ENCODE measurements around the gene C13orf42. TPM values are rescaled to one million over a fixed set of nuclear protein-coding genes. Genes with fewer than 3 reads are reported as not detected.

Gene C13orf42
- total RNA-seq, 4 donors from 2014 or later, result 0.10 TPM; not detected in 3

- 62 to 77% methylated on average over 5 of the region's 5 CpGs for WGBS, 2 donors
- TF ChIP-seq CTCF (IDR thresholded peaks at IDR 0.05) (no peak), POLR2A (IDR thresholded peaks at IDR 0.05) (no peak)
- no peak overlapping the region for H3K4me3 ChIP-seq (ENCODE audit: low read depth, poor library complexity, severe bottlenecking)
- intact Hi-C loops (cut with DNase I; ENCODE audit: low total_unique reads), result no loop called here
- no peak for DNase-seq (ENCODE audit: low spot score in 2 of 2)
Observed at GRCh38 chr13:51101636-51102235, 9.3 kb downstream of the C13orf42 start.

- TF ChIP-seq CTCF (IDR thresholded peaks at IDR 0.05) (no peak), POLR2A (IDR thresholded peaks at IDR 0.05) (no peak)
- intact Hi-C loops (cut with DNase I; ENCODE audit: low total_unique reads), result no loop called here
- WGBS, 2 donors, result 70 to 76% methylated on average over 4 of the region's 4 CpGs
- H3K4me3 ChIP-seq (ENCODE audit: low read depth, poor library complexity, severe bottlenecking), result no peak overlapping the region
- DNase-seq (ENCODE audit: low spot score in 2 of 2), result no peak
Observed at GRCh38 chr13:51097353-51098043, 13.6 kb downstream of the C13orf42 start.

- DNase-seq (ENCODE audit: low spot score in 2 of 2), result no peak
- no peak for TF ChIP-seq CTCF (IDR thresholded peaks at IDR 0.05)
- no peak for TF ChIP-seq POLR2A (IDR thresholded peaks at IDR 0.05)
- intact Hi-C loops (cut with DNase I; ENCODE audit: low total_unique reads), result no loop called here
- no peak overlapping the region for H3K4me3 ChIP-seq (ENCODE audit: low read depth, poor library complexity, severe bottlenecking)
- WGBS, 2 donors, result 82 to 88% methylated on average over 1 of the region's 1 CpG
Observed at GRCh38 chr13:51096131-51096530, 14.9 kb downstream of the C13orf42 start.

GRCh38 chr13:51093574-51093973, 17.5 kb downstream of the C13orf42 start:
- WGBS, 2 donors, result 70 to 71% methylated on average over 4 of the region's 4 CpGs
- no peak for DNase-seq (ENCODE audit: low spot score in 2 of 2)
- H3K4me3 ChIP-seq (ENCODE audit: low read depth, poor library complexity, severe bottlenecking), result no peak overlapping the region
- intact Hi-C loops (cut with DNase I; ENCODE audit: low total_unique reads), result no loop called here
- TF ChIP-seq POLR2A (IDR thresholded peaks at IDR 0.05), result no peak
- TF ChIP-seq CTCF (IDR thresholded peaks at IDR 0.05), result no peak

- no peak for TF ChIP-seq CTCF (IDR thresholded peaks at IDR 0.05)
- no peak overlapping the region for H3K4me3 ChIP-seq (ENCODE audit: low read depth, poor library complexity, severe bottlenecking)
- DNase-seq (ENCODE audit: low spot score in 2 of 2), result no peak
- WGBS, 2 donors, result 77 to 82% methylated on average over 4 of the region's 4 CpGs
- intact Hi-C loops (cut with DNase I; ENCODE audit: low total_unique reads), result no loop called here
Observed at GRCh38 chr13:51091839-51092238, 19.2 kb downstream of the C13orf42 start.
